ENCODE measurements around the gene NUMA1. TPM values are rescaled to one million over a fixed set of nuclear protein-coding genes. Genes with fewer than 3 reads are reported as not detected.

NUMA1 gene
- total RNA-seq, 3 donors from 2014 or later (not counting 1 experiment from before 2014, with no cell fraction given), result 261 to 290 (median 262) TPM

GRCh38 chr11:72085621-72086351 is 5.4 kb upstream of the NUMA1 start:
- H3K27ac ChIP-seq (ENCODE audit: low read length), result no peak overlapping the region
- H3K9me3 ChIP-seq (ENCODE audit: control insufficient read depth, insufficient read depth, low read length), result no peaks in the 10 kb centered on the region
- H3K4me1 Mint-ChIP-seq, result peaks cover 9 to 16% of the 10 kb centered on the region in 2 donors
- no peak for DNase-seq
- no peaks in the 10 kb centered on the region for H3K27me3 ChIP-seq (ENCODE audit: control insufficient read depth, insufficient read depth, low read length)
- WGBS (ENCODE audit: insufficient coverage), result 97% methylated on average over 2 of the region's 3 CpGs
- no peaks in the 10 kb centered on the region for H3K36me3 Mint-ChIP-seq
- peaks cover 7% of the 10 kb centered on the region for H3K4me1 ChIP-seq (ENCODE audit: control insufficient read depth, insufficient read depth, low read length)
- TF ChIP-seq CTCF (IDR thresholded peaks at IDR 0.05), result no peak
- H3K36me3 ChIP-seq (ENCODE audit: control insufficient read depth, insufficient read depth, low read length), result peaks cover 14% of the 10 kb centered on the region
- peak overlapping the region; percentile 0 to 63 for H3K27ac Mint-ChIP-seq
- H3K4me3 Mint-ChIP-seq, result no peak overlapping the region
- no peaks in the 10 kb centered on the region for H3K9me3 Mint-ChIP-seq
- intact Hi-C loops (cut with micrococcal nuclease), result no loop called here
- no peak for ATAC-seq
- no peaks in the 10 kb centered on the region for H3K27me3 Mint-ChIP-seq (ENCODE audit: low read depth in 2 of 2)
- H3K4me3 ChIP-seq (ENCODE audit: low read length), result no peak overlapping the region

GRCh38 chr11:72084965-72085364 is 4.6 kb upstream of the NUMA1 start:
- no peak for TF ChIP-seq CTCF (IDR thresholded peaks at IDR 0.05)
- no peaks in the 10 kb centered on the region for H3K27me3 Mint-ChIP-seq (ENCODE audit: low read depth in 2 of 2)
- 100% methylated on average over 1 of the region's 1 CpG for WGBS (ENCODE audit: insufficient coverage)
- H3K9me3 Mint-ChIP-seq, result no peaks in the 10 kb centered on the region
- H3K27ac ChIP-seq (ENCODE audit: low read length), result no peak overlapping the region
- no peak overlapping the region for H3K4me3 Mint-ChIP-seq
- DNase-seq, result no peak
- no peak overlapping the region for H3K4me3 ChIP-seq (ENCODE audit: low read length)
- no peaks in the 10 kb centered on the region for H3K36me3 Mint-ChIP-seq
- H3K9me3 ChIP-seq (ENCODE audit: control insufficient read depth, insufficient read depth, low read length), result no peaks in the 10 kb centered on the region
- H3K4me1 Mint-ChIP-seq, result peaks cover 17 to 25% of the 10 kb centered on the region in 2 donors
- intact Hi-C loops (cut with micrococcal nuclease), result no loop called here
- peaks cover 11% of the 10 kb centered on the region for H3K4me1 ChIP-seq (ENCODE audit: control insufficient read depth, insufficient read depth, low read length)
- peak overlapping the region in 1 of 2 donors; percentile 63 for H3K27ac Mint-ChIP-seq
- H3K27me3 ChIP-seq (ENCODE audit: control insufficient read depth, insufficient read depth, low read length), result no peaks in the 10 kb centered on the region
- ATAC-seq, result no peak
- peaks cover 14% of the 10 kb centered on the region for H3K36me3 ChIP-seq (ENCODE audit: control insufficient read depth, insufficient read depth, low read length)

- TF ChIP-seq CTCF (IDR thresholded peaks at IDR 0.05), result no peak
- ATAC-seq (no peak), DNase-seq (no peak)
- intact Hi-C loops (cut with micrococcal nuclease), result no loop called here
- Histone ChIP-seq H3K9me3 (ENCODE audit: control insufficient read depth, insufficient read depth, low read length) (no peaks in the 10 kb centered on the region), H3K36me3 (ENCODE audit: control insufficient read depth, insufficient read depth, low read length) (peaks cover 10% of the 10 kb centered on the region), H3K27ac (ENCODE audit: low read length) (no peak overlapping the region), H3K27me3 (ENCODE audit: control insufficient read depth, insufficient read depth, low read length) (no peaks in the 10 kb centered on the region), H3K4me3 (ENCODE audit: low read length) (no peak overlapping the region), H3K4me1 (ENCODE audit: control insufficient read depth, insufficient read depth, low read length) (peaks cover 20% of the 10 kb centered on the region)
- Mint-ChIP-seq H3K4me3 (no peak overlapping the region), H3K4me1 (peaks cover 24 to 29% of the 10 kb centered on the region in 2 donors), H3K9me3 (no peaks in the 10 kb centered on the region), H3K36me3 (no peaks in the 10 kb centered on the region), H3K27me3 (ENCODE audit: low read depth in 2 of 2) (no peaks in the 10 kb centered on the region), H3K27ac (no peak overlapping the region)
- WGBS (ENCODE audit: insufficient coverage), result 90% methylated on average over 3 of the region's 4 CpGs
These were observed 3.7 kb upstream of the NUMA1 start for GRCh38 chr11:72084076-72084475.

GRCh38 chr11:72083414-72083813 is 3.1 kb upstream of the NUMA1 start:
- Mint-ChIP-seq H3K4me1 (peaks cover 29 to 34% of the 10 kb centered on the region in 2 donors), H3K27me3 (ENCODE audit: low read depth in 2 of 2) (no peaks in the 10 kb centered on the region), H3K36me3 (no peaks in the 10 kb centered on the region), H3K4me3 (no peak overlapping the region), H3K9me3 (no peaks in the 10 kb centered on the region), H3K27ac (peak overlapping the region in 1 of 2 donors; percentile 100)
- DNase-seq (no peak), ATAC-seq (no peak)
- Histone ChIP-seq H3K27me3 (ENCODE audit: control insufficient read depth, insufficient read depth, low read length) (no peaks in the 10 kb centered on the region), H3K4me1 (ENCODE audit: control insufficient read depth, insufficient read depth, low read length) (peaks cover 21% of the 10 kb centered on the region), H3K27ac (ENCODE audit: low read length) (no peak overlapping the region), H3K4me3 (ENCODE audit: low read length) (no peak overlapping the region), H3K36me3 (ENCODE audit: control insufficient read depth, insufficient read depth, low read length) (peaks cover 5% of the 10 kb centered on the region), H3K9me3 (ENCODE audit: control insufficient read depth, insufficient read depth, low read length) (no peaks in the 10 kb centered on the region)
- intact Hi-C loops (cut with micrococcal nuclease), result no loop called here
- TF ChIP-seq CTCF (IDR thresholded peaks at IDR 0.05), result no peak
- WGBS (ENCODE audit: insufficient coverage), result 100% methylated on average over 2 of the region's 2 CpGs
